SK-N-SH treated with all-trans-retinoic acid at 6 μM for 48 hours (cell line): ENCODE results near the gene TTK.
A peak's percentile ranks its signal among the peaks of the same experiment; 100 is the strongest.

Source experiments
- ATAC-seq: fragments of 200-7000 bp; cut with Tn5 transposase; 3 replicates; pipeline ENCODE4 v1.9.1; 2020; ENCODE audit warnings: mild to moderate bottlenecking, moderate library complexity
- ARNTL ChIP-seq: fragments of 450-650 bp; formaldehyde crosslinking; IDR thresholded peaks from 2 replicates; pipeline ENCODE4 v1.5.0; 2020; ENCODE audit warnings: low read depth, mild to moderate bottlenecking, moderate library complexity, borderline replicate concordance
- BACH2 ChIP-seq: fragments of 250-450 bp; sonication (Bioruptor Pico); IDR thresholded peaks from 2 replicates; pipeline ENCODE4 v1.9.0; 2021; ENCODE audit warnings: mild to moderate bottlenecking, borderline replicate concordance
- CREB5 ChIP-seq: fragments of 250-450 bp; sonication (Bioruptor Pico); IDR thresholded peaks from 2 replicates; pipeline ENCODE4 v1.5.1; 2020; ENCODE audit warnings: low read depth, mild to moderate bottlenecking, moderate library complexity
- CSDC2 ChIP-seq: fragments of 250-450 bp; sonication (Bioruptor Pico); IDR thresholded peaks from 2 replicates; pipeline ENCODE4 v1.5.0; 2020; ENCODE audit warnings: mild to moderate bottlenecking, moderate library complexity
- CSRNP3 ChIP-seq: fragments of 250-450 bp; sonication (Bioruptor Pico); IDR thresholded peaks from 2 replicates; pipeline ENCODE4 v1.5.1; 2021; ENCODE audit warnings: mild to moderate bottlenecking, moderate library complexity
- ESRRG ChIP-seq: fragments of 250-450 bp; sonication (Bioruptor Pico); IDR thresholded peaks from 2 replicates; pipeline ENCODE4 v1.6.1; 2021; ENCODE audit warnings: mild to moderate bottlenecking
- GLIS3 ChIP-seq: fragments of 250-450 bp; sonication (Bioruptor Pico); IDR thresholded peaks from 2 replicates; pipeline ENCODE4 v1.5.0; 2020; ENCODE audit warnings: mild to moderate bottlenecking, moderate library complexity
- ISL1 ChIP-seq: fragments of 250-450 bp; sonication (Bioruptor Pico); IDR thresholded peaks from 2 replicates; pipeline ENCODE4 v2.1.2; 2022; ENCODE audit warnings: mild to moderate bottlenecking, moderate library complexity
- PATZ1 ChIP-seq: fragments of 250-450 bp; sonication (Bioruptor Pico); IDR thresholded peaks from 2 replicates; pipeline ENCODE4 v1.8.0; 2020; ENCODE audit warnings: mild to moderate bottlenecking, moderate library complexity, borderline replicate concordance
- POU6F1 ChIP-seq: fragments of 250-450 bp; sonication (Bioruptor Pico); IDR thresholded peaks from 2 replicates; pipeline ENCODE4 v1.8.0; 2021; ENCODE audit warnings: low read depth, mild to moderate bottlenecking, moderate library complexity, borderline replicate concordance
- PPARA ChIP-seq: fragments of 250-450 bp; sonication (Bioruptor Pico); IDR thresholded peaks from 2 replicates; pipeline ENCODE4 v1.5.0; 2020; ENCODE audit warnings: mild to moderate bottlenecking, borderline replicate concordance
- RARB ChIP-seq: fragments of 250-450 bp; sonication (Bioruptor Pico); IDR thresholded peaks from 2 replicates; pipeline ENCODE4 v1.8.0; 2021; ENCODE audit warnings: mild to moderate bottlenecking, moderate library complexity
- SNAI2 ChIP-seq: fragments of 250-450 bp; sonication (Bioruptor Pico); IDR thresholded peaks from 2 replicates; pipeline ENCODE4 v1.5.0; 2020; ENCODE audit warnings: mild to moderate bottlenecking, moderate library complexity
- TCF4 ChIP-seq: fragments of 250-450 bp; sonication (Bioruptor Pico); IDR thresholded peaks from 2 replicates; pipeline ENCODE4 v1.8.0; 2021; ENCODE audit warnings: mild to moderate bottlenecking, moderate library complexity, borderline replicate concordance
- TOX ChIP-seq: fragments of 250-450 bp; sonication (Bioruptor Pico); IDR thresholded peaks from 2 replicates; pipeline ENCODE4 v1.8.0; 2021; ENCODE audit warnings: mild to moderate bottlenecking, moderate library complexity, borderline replicate concordance
- ZC3H10 ChIP-seq: fragments of 250-450 bp; sonication (Bioruptor Pico); IDR thresholded peaks from 2 replicates; pipeline ENCODE4 v1.5.1; 2021; ENCODE audit warnings: mild to moderate bottlenecking, moderate library complexity
- ZFP3 ChIP-seq: fragments of 250-450 bp; sonication (Bioruptor Pico); IDR thresholded peaks from 2 replicates; pipeline ENCODE4 v1.5.0; 2020; ENCODE audit warnings: mild to moderate bottlenecking, moderate library complexity
- ZNF70 ChIP-seq: fragments of 450-650 bp; formaldehyde crosslinking; IDR thresholded peaks from 2 replicates; pipeline ENCODE4 v1.5.0; 2020; ENCODE audit warnings: mild to moderate bottlenecking, moderate library complexity

TTK gene

GRCh38 chr6:80005406-80005805 lies 957 bp downstream of the TTK start:
- no peak for ATAC-seq
- TF ChIP-seq TCF4 (CRISPR knock-in tag) (no peak), ZFP3 (CRISPR knock-in tag) (no peak), ZNF70 (CRISPR knock-in tag) (no peak), POU6F1 (CRISPR knock-in tag) (no peak), PATZ1 (CRISPR knock-in tag) (no peak), ESRRG (CRISPR knock-in tag) (no peak), CSDC2 (no peak)
- TF ChIP-seq, all 23 proteins: peak for 0

GRCh38 chr6:80006541-80006940 lies 2.1 kb downstream of the TTK start:
- TF ChIP-seq ZC3H10 (CRISPR knock-in tag) (no peak), ZNF70 (CRISPR knock-in tag) (no peak), RARB (no peak), SNAI2 (CRISPR knock-in tag) (no peak), ARNTL (CRISPR knock-in tag) (no peak), TOX (no peak), BACH2 (no peak)
- peak; percentile 16 for ATAC-seq

GRCh38 chr6:80009531-80009930 lies 5.1 kb downstream of the TTK start:
- TF ChIP-seq ISL1 (CRISPR knock-in tag) = peak; percentile 42; the same call in 1 of the 2 replicates
- no peak for TF ChIP-seq RARB
- ATAC-seq = no peak

GRCh38 chr6:80010288-80010687 lies 5.8 kb downstream of the TTK start:
- ATAC-seq = no peak; the same call in 2 of the 3 replicates
- no peak for TF ChIP-seq RARB

GRCh38 chr6:80015839-80016435 lies 11.5 kb downstream of the TTK start:
- TF ChIP-seq TCF4 (CRISPR knock-in tag) = no peak
- no peak for TF ChIP-seq CSRNP3 (CRISPR knock-in tag)
- TF ChIP-seq PPARA (CRISPR knock-in tag) = no peak
- TF ChIP-seq ESRRG (CRISPR knock-in tag) = no peak
- no peak for TF ChIP-seq SNAI2 (CRISPR knock-in tag)
- TF ChIP-seq CREB5 (CRISPR knock-in tag) = no peak
- no peak for TF ChIP-seq GLIS3 (CRISPR knock-in tag)
- no peak; the same call in 2 of the 3 replicates for ATAC-seq

GRCh38 chr6:80020381-80021120 lies 16.1 kb downstream of the TTK start:
- ATAC-seq = no peak

More at GRCh38 chr6:80020381-80021120, 16.1 kb downstream of the TTK start:
- TF ChIP-seq ZFP3 (CRISPR knock-in tag) (no peak), ARNTL (CRISPR knock-in tag) (no peak)
